ENCODE data around the gene LYPD5.
A peak's percentile ranks its signal among the peaks of the same experiment; 100 is the strongest.
"Not testable (repeated sequence)": the region's sequence is repeated elsewhere in the genome, so short reads cannot be mapped to it uniquely, and the experiment has no call there.

LYPD5 gene

DNA sequence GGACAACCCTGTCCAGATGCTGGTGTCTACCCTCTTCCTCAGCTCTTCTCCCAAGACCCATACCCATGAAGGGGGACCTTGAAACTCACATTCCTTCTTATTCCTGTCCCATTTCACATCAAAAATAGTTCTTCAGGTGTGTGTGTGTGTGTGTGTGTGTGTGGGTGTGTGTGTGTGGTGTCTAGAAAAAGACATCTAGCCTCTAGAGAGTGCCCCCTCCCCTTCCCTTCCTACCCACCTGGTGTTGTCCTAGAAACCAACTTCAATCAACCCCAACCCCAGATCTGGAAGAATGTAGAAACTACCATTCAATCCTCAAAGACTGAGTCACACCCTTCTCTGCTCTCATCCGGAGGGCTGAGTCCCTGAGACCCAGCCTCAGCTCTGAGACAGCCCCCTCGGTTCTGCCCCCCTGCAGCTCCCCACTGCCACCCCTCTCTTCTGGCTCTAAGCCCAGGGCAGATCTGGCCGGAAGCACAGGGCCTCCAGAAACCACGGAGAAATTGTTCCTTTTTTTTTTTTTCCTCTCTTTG lies 25.0 kb downstream of the LYPD5 start:
- DNase-seq (ENCODE audit: low read depth): no peak

DNA sequence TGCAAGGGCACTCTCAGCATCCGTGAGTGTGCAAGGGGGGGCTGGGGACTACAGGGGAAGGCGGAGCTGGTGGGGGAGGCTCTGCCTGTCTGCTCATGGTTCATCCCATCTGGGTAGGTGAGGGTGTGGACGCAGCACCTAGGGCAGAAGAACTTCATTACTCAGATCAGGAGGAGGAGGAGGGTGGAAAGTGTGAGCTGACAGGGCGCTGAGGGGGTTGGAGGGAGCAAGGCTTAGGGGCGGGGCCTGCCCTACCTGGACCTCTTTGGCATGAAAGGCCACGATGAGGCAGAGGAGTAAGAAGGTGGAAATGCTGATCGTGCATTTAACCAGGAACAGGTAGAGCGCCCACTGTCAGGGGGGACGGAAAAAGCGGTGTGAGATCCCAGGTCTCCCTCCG lies 26.0 kb downstream of the LYPD5 start:
- DNase-seq (ENCODE audit: low read depth): no peak

DNA sequence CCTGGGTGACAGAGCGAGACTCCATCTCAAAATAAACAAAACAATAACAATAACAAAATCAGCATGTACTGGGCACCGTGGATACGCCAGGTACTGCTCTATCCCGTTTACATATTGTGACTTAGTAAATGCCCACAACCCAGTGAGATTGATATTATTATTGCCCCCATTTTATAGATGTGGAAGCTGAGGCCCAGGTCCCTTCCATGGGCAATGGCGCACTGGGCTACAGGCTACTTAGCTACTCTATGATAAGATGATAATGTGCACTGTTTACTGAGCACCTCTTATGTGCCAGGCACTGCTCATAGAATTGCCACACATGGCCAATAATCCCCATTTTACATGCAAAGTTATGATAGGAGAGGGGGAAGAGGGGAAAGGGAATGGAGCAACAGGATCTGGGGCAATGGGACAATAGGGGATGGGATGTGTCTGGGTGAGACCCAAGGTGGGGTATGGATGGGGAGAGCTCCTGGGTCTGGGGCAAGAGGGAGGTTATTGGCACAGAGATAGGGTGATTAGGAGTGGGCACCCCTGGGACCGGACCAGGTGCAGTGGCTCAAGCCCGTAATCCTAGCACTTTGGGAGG lies 26.9 kb downstream of the LYPD5 start:
- DNase-seq (ENCODE audit: low read depth): no peak

DNA sequence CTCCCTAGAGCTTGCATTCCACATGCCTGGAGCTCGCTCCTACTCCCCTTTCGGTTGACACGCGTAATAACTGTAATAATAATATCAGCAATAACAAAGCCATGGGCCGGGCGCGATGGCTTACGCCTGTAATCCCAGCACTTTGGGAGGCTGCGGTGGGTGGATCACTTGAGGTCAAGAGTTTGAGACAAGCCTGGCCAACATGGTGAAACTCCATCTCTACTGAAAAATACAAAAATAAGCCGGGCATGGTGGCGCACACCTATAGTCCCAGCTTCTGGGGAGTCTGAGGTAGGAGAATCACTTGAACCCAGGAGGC lies 27.3 kb downstream of the LYPD5 start:
- not testable (repeated sequence) for DNase-seq (ENCODE audit: low read depth)

DNA sequence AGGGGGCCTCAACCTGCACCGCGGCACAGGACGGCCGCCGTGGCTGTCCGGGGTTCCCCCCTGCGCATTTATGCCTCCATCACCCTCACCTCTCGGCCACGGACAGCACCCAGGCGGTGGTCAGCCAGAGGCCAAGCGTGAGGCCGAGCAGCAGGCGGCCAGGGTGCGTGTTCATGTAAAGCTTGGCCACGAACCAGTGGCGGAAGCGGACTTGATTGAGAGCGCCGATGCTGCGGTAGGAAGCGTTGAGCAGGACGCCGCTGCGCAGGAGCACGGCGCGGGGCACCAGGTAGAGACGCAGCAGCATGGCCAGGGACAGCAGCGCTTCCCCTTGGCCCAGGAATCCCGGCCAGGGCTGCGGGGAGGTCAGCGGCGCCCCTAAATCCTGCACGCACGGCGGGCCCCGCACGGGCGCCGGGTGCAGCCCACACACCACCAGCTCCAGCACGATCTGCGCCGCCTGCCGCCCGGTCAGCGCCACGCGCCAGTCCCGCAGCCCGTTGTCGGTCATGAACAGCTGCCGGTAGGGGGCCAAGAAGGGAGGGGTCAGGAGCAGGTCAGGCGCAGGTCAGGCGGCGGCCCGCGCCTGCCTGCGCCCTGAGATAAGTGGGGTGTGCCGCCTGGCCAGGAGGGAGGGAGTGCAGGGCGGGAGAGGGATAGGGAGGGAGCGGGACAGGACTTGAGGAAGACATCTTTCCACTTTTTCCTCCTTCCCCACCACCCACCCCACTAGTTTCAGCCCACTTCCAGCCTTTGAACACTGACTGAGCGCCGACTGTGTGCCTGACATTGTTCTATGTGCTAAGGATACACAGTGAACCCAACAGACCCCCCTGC lies 27.9 kb downstream of the LYPD5 start:
- DNase-seq (ENCODE audit: low read depth): no peak

DNA sequence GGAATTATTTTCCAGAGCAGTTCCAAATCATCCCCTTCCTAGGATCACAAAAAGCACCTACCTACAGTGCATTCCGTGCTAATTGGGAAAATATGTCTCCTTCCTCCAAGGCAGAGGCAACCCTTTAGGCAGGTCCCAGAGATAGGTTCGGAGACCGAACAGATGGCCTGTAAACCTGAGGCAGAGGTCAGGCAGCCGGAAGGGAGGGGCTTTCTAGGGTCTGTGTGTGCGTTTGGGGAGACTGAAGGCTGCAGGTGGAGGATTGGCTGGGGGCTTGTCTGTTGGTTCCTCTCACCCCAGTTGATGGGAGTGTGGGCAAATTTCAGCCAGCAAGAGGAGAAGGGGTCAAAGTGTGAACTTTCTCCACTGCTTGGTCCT lies 28.5 kb downstream of the LYPD5 start:
- DNase-seq (ENCODE audit: low read depth): no peak

DNA sequence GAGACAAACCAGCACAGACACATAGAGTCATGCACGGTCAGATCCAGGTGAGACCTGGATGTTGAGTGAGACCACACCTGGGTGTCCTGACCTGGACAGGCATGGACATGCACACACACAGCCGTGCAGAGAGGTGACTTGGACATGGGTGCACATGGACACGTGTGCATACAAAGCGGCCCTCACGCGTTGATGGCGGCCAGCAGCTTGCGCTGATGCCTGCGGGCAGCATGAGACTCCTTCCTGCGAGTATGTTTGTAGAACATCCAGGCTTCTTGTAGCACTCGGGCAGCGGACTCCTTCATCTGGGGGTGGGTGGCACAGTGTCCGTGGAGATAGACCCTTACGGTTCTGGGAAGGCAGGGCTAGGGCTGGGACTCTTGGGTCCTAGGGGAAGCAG lies 33.0 kb downstream of the LYPD5 start:
- DNase-seq (ENCODE audit: low read depth): no peak

DNA sequence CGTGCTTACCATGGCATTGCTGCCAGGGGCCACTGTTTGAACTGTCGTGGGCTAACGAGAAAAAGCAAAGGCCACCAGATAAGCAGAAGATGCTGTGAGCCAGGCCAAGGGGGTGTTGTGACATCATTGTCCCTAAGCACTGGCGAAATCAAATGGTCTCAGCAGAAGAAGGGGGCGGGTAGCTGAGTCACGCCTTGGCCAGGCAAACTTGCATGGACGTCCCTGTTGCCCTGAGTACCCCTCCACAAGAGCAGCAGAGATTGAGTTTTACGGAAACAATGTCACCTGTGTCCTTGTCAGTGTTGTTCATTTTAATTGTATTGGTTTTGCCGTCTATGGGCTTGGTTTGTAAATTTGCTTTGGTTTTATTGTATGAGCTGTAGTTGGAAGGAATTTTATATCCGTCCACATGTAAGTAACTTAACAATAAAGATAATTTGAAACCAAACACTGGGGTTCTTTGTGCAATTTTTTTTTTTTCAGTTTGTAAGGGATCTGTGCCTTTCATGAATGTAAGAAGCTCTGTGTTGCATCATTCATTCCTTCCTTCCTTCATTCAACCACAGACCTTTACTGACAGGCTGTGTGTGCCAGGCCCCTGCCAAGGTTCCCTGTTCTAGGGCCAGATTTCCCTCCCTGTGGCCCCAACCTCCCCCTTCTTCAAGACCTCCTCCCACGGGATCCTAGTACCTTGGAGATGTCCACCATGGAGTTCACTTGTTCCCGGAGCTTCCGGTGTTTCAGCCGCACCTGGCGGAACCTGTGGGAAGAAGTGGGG lies 33.8 kb downstream of the LYPD5 start:
- DNase-seq (ENCODE audit: low read depth): no peak

DNA sequence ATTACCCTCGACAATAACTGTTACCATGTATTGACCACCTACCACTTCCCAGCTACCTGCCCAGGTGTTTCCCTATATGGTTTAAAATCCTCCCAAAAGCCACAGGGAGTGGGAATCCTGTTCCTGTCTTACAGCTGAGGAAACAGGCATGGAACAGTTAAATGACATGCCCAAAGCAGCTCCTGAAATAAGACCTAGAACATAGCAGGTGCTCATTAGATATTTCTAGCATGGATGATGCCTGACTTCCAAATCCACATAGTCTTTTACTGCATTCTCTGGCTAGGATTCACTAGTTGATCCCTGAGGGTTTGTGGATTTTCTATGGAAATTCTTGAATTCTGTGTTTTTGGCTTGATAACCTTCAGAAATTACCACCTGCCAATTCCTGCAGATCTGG lies 34.4 kb downstream of the LYPD5 start:
- no peak for DNase-seq (ENCODE audit: low read depth)

DNA sequence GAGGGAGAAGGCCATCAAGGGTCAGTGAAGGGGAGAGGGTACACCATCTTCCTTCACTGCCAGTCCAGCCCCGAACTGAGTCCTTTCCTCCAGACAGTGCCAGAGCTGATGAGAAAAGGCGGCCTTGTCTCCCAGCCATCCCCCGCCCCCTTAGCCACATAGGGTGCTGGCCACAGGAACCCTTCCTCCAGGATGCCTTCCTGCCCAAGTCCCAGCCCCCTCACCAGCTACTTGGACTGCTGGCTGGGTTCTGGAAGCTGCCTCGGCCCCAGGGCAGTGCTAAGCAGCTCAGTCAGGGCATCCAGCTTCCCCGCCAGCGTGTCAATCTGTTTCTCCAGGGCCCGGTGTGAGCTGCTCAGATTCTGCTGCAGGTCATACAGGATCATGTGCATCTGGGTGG lies 34.9 kb downstream of the LYPD5 start:
- no peak for DNase-seq (ENCODE audit: low read depth)

DNA sequence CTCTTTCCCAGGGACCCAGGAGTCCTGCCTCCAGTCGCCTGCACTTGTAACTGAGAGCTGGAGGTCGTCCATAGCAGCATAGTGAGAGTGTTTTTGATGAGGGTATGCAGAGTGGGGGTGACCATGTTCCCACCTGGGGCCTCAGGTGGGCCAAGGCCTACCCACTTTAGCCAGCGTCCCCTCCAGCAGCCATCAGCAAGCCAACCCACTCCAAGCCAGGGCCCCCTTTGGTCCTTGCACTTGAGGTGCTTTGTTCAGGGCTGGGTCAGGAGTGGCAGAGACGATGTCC lies 35.5 kb downstream of the LYPD5 start:
- no peak for DNase-seq (ENCODE audit: low read depth)

DNA sequence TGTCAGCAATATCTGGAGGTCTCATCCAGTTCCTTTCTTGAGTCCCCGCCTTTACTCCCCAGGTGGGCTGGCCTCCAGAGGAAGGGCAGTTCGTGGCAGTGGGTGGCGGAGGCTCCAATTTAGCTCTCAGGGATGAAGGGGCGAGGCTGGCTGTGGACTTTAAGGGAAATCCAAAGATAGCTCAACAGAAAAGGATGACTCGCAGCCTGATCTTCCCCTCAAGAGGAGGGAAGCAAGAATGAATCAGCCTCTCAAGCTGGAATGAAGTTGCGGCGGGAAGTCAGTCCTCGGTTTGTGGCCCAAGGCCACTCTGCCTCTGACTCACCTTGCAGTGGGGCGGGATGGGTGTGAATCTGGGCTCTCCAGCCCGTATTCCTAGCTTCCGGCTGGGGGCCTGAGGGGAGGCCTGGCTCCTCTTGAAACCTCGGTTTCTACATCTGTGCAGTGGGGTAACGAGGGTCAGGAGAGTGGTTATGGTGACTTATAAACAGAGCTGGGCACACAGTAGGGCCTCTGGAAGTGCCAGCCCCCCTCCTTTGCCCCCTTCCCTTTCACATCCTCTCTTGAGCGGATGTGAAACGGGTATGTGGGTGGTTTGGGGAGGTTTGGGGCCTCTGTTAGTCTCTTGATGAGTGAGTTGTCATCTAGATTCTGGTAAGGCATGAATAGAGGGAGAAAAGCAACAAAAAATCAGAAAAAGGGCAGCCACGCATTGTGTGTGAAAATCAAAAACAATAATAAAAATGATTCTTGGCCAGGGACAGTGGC lies 37.0 kb downstream of the LYPD5 start:
- peak; percentile 94 for DNase-seq (ENCODE audit: low read depth)

DNA sequence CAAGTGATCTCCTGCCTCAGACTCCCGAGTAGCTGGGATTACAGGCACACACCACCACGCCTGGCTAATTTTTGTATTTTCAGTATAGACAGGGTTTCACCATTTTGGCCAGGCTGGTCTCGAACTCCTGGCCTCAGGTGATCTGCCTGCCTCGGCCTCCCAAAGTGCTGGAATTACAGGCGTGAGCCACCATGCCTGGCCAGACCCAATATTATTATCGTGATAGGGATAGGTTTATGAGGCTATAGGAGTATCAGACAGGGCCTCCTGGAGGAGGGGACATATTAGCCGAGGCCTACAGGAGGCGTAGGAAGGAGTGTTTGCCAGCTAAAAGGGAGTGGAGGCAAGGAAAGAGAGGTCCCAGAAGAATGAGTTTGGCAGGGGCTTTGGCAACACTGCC lies 37.6 kb downstream of the LYPD5 start:
- DNase-seq (ENCODE audit: low read depth): not testable (repeated sequence)

DNA sequence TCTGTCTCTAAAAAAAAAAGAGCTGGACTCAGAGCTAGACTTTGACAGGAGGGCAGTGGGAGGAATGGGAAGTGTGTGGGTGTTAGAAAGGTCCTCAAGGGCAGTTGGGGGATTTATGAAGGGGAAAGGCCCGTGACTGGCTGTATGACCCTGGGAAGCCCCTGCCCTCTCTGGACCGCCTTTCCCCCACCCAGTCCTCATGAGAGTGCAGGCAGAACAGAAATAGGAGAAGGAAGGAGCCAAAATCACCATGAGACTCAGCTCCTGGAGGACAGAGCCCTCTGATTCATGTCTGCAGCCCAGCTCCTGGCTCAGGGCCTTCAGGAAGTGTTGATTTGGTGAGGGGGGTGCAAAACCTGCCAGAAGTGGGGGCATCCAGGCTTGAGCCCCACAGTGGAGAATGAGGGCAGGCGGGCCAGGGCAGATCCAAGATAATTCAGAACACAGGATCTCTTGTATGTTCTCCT lies 38.7 kb downstream of the LYPD5 start:
- DNase-seq (ENCODE audit: low read depth): no peak

DNA sequence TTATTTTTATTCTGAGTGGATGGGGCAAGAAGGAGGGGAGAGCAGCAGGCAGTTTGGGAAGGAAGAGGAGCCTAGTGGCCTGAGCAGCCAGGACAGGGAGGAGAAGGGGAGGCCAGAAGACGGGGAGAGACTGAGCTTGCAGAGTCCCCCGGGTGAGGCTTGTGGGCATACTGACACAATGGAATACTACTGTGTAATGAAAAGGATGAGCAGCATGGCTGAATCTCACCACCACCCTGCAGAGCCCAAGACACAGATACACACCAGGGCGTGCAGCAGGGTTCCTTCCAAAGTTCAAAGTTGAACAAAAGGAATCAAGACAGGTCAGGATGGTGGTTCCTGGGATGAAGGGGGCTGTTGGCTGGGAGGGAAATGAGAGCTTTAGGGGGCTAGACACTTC lies 39.4 kb downstream of the LYPD5 start:
- DNase-seq (ENCODE audit: low read depth): no peak

DNA sequence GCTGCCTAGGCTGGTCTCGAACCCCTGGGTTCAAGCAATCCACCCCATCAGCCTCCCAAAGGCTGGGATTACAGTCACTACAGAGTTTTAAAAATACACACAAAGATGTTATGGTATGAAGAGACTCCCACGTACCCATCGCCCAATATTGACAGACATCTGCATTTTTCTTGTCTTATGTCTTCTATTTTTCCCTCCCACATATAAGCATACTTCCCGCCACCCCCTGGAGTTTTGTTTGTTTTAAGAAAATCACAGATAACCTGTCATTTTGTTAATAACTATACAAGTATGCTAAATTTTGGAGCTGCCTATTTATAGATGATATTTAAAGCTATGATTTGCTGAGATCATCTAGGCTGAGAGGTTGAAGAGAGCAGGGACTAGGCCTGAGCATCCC lies 41.3 kb downstream of the LYPD5 start:
- DNase-seq (ENCODE audit: low read depth): no peak

DNA sequence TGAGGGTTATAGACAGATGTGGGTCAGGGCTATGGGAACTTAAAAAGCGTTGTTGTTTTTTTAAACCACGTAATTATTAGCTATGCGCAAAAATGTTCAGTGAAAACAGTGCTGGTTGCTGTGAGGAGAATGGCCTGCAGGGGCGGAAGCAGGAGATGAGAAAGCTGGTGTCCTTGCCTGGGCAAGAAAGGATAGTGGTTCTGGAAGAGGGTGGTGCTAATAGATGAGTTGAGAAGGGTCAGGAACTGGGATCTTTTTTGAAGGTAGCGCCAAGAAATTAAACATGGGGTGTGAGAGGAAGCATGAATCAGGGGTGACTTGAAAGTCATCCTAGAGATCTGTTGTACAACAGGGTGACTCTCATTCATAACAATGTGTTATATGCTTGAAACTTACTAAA lies 42.7 kb downstream of the LYPD5 start:
- DNase-seq (ENCODE audit: low read depth): peak; percentile 73

DNA sequence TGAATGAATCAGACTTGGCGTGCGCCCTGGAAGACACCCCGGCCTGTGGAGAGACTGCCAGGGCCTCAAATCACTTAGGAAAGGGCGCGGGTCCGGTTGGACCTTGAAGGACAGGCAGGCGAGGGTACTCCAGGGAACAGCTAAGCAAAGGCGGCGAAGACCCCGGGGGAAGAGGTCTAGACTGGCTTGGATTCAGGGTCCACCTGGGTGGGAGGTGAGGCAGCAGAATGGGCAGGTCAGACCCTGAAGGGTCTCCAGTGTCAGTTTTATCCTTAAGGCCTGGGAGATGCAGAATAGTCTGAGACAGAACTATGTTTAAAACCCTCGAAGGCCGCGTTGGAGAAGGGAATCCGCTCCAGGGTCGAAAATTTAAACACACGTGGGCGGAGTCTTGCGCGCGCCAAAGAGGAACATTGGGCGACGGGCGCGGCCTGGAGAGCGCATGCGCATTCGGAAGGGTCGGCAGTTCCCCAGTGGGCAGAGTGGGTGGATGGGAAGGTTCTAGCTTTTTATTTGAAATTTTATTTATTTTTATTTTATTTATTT lies 46.9 kb downstream of the LYPD5 start:
- DNase-seq (ENCODE audit: low read depth): peak; percentile 23

DNA sequence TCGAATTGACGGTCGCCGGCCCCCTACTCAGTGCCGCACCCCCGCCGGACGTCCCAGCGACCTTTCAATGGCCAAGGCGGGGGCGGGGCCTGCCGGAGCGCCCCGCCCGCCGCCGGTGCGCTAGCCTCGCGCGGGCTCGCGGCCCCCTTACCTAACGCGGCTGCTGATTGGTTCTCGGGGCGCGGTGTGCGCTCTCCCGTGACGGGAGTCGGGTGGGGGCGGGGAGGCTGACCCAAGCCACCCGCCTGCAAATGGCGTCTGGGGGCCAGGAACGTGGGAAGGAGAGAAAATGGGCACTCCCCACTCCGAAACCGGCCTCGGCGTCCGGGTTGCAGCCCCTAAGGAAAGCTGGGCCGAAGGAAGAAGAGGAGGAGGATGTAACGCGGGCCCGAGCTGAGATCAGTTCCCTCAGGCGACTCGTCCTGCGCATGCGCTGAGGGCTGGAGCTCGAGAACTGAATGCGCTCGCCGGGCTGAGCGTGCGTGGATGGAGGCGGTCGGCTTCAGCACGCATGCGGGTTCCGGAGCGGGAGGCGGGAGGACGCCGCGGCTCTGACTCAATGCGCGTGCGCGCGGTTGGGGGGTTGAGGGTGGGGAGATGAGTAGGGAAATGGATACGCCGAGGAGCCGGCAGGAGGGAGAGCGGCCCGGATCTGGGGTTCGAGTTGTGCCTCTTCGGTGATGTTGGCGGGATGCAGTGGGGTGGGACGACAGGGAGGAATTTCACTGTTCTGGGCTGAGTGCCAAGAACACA lies 47.6 kb downstream of the LYPD5 start, which contains the start of gene SMG9:
SMG9 (minus strand) TSS at position 460 of the 753 bp plus-strand sequence. CDS start 4,221 bp downstream, outside the sequence.
- DNase-seq (ENCODE audit: low read depth): peak; percentile 93

DNA sequence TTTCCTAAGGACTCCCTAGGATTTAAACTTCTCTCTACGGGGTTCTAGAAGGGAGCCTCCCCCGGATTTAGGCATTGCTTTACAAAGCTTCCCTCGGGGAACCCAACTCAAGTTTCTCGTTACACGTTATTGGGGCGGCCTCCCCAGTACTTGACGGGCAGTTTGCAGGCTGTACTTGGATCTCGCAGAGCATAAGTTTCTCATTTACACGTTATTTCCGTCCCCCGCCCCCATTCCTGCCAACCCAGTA lies 48.1 kb downstream of the LYPD5 start:
- no peak for DNase-seq (ENCODE audit: low read depth)

DNA sequence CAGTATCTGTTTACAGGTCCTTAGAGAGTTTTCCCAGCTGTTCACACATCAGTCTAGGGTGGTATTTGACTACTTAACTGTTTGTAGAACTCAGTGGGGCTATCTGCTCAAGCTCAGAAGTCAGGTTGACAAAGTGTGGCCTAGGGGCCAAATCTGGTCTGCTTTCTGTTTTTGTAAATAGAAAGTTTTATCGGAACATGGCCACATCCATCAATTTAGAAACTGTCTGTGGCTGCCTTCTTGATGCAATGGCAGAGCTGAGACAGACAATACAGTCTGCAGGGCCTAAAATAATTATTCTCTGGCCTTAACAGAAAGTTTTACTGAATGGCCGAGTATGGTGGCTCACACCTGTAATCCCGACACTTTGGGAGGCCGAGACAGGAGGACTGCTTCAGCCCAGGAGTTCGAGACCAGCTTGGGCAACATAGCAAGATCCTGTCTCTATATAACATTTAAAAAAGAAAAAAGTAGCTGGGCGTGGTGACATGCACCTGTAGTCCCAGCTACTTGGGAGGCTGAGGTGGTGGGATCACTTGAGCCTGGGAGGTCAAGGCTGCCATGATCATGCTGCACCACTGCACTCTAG lies 49.9 kb downstream of the LYPD5 start:
- DNase-seq (ENCODE audit: low read depth): no peak

Measured in HS-5 (cell line).